ENCODE measurements around the gene MYH15.

MYH15 gene

DNA sequence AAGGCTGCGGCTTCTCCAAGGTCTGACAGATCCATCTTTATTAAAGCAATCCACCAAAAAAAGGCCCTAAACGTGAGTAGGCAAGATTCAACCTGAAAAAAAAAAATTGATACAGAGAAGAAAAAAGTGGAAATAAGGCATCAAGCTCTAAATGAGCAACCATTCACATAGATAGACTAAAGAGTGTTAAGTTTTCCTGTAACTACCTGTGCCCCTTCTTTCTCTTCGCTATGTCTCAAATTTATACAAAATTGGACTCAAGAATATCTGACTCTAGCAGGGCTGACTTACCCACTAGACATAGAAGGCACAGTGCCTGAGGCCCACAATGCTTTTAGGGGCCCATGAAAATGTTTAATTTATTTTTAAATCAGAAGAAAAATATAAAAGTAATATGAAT lies at the start of gene MYH15:
Gene MYH15 (minus strand): TSS at position 101 of the 400 bp plus-strand sequence. CDS start 66 bp downstream, at position 35.
- H3K4me1 ChIP-seq (ENCODE audit: control insufficient read depth, insufficient read depth, low read length) = no peaks in the 10 kb centered on the region
- no peak within 1 kb of the TSS for H3K27ac ChIP-seq (ENCODE audit: low read length)
- H3K27me3 ChIP-seq (ENCODE audit: control insufficient read depth, insufficient read depth, low read length) = no peaks in the 10 kb centered on the region
- no peaks in the 10 kb centered on the region for H3K36me3 ChIP-seq (ENCODE audit: control insufficient read depth, insufficient read depth, low read length)
- no CpG with 5 or more reads among the region's 3 CpGs for WGBS (ENCODE audit: insufficient coverage, insufficient read length)
- no peaks in the 10 kb centered on the region for H3K9me3 ChIP-seq (ENCODE audit: control insufficient read depth, insufficient read depth, low read length)
- H3K4me3 ChIP-seq (ENCODE audit: low read length) = no peak within 1 kb of the TSS
- no peak for DNase-seq (ENCODE audit: low read depth, low spot score)

DNA sequence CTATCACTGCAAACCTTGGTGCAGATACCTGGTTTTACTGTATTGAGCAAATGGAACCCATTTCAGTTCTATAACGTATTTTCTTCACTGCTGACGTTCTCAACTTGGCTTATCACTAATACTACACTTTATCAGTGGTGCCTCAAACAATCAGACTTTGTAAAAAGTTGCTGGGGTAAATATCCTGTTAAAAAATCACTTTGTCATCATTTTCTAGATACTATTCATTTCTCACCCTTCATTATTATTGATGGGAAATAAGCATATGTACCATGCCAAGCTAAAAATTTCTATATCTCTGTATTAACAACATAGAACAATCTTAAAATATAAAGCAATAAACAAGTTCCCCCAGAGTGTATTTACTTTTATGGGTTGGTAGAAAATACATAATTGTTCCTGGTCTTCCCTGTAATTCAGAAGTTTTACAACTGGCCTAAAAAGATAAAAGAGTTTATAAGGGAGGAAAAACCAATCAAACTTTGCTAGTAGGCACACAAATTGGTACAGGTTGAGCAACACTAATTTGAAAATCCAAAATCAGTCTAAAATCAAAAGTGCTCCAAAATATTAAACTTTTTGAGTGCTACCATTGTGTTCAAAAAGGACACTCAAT lies 45.7 kb upstream of the MYH15 start:
- H3K27me3 ChIP-seq (ENCODE audit: control insufficient read depth, insufficient read depth, low read length) = no peaks in the 10 kb centered on the region
- WGBS (ENCODE audit: insufficient coverage, insufficient read length) = no CpG with 5 or more reads among the region's 2 CpGs
- H3K4me3 ChIP-seq (ENCODE audit: low read length) = no peak overlapping the region
- no peaks in the 10 kb centered on the region for H3K4me1 ChIP-seq (ENCODE audit: control insufficient read depth, insufficient read depth, low read length)
- no peak overlapping the region for H3K27ac ChIP-seq (ENCODE audit: low read length)
- no peaks in the 10 kb centered on the region for H3K9me3 ChIP-seq (ENCODE audit: control insufficient read depth, insufficient read depth, low read length)
- H3K36me3 ChIP-seq (ENCODE audit: control insufficient read depth, insufficient read depth, low read length) = no peaks in the 10 kb centered on the region; the same call in 1 of the 2 replicates
- DNase-seq (ENCODE audit: low read depth, low spot score) = no peak

DNA sequence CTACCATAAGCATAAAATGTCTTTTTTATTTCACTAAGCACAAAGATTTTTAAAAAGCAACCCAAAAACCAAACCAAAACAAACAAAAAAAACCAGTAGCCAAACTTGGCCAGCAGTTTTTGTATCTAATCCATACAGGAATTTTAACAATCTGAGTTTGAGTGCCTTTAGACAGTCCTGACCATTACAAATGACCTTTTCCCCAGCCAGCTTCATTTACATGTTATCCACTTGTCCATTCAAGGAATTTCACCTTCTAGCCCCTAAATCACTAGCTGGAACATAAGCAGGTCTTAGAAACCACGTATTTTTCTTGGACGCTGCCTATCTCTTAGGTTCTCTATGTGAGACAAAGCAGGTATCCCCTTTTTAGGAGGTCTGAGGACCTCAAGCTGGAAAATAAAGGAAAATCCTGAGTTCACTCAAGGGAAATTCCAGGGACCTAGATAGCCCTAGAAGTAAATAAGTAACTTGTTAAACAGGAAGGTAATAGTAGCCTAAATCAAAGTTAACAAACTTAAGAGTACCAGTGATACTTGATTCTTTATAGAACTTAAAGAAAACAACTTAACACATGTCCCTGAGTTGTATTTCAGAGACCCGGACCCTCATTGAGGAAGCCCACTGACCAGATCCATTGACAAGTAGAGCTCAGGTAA lies 44.6 kb upstream of the MYH15 start:
- no CpG with 5 or more reads among the region's 3 CpGs for WGBS (ENCODE audit: insufficient coverage, insufficient read length)
- Histone ChIP-seq H3K9me3 (ENCODE audit: control insufficient read depth, insufficient read depth, low read length) (no peaks in the 10 kb centered on the region), H3K4me3 (ENCODE audit: low read length) (no peak overlapping the region), H3K27ac (ENCODE audit: low read length) (no peak overlapping the region), H3K4me1 (ENCODE audit: control insufficient read depth, insufficient read depth, low read length) (no peaks in the 10 kb centered on the region), H3K36me3 (ENCODE audit: control insufficient read depth, insufficient read depth, low read length) (no peaks in the 10 kb centered on the region; the same call in 1 of the 2 replicates), H3K27me3 (ENCODE audit: control insufficient read depth, insufficient read depth, low read length) (no peaks in the 10 kb centered on the region)
- DNase-seq (ENCODE audit: low read depth, low spot score) = no peak

- H3K4me1 ChIP-seq (ENCODE audit: control insufficient read depth, insufficient read depth, low read length) = no peaks in the 10 kb centered on the region
- no peaks in the 10 kb centered on the region for H3K27me3 ChIP-seq (ENCODE audit: control insufficient read depth, insufficient read depth, low read length)
- H3K27ac ChIP-seq (ENCODE audit: low read length) = no peak overlapping the region
- no peaks in the 10 kb centered on the region; the same call in 1 of the 2 replicates for H3K36me3 ChIP-seq (ENCODE audit: control insufficient read depth, insufficient read depth, low read length)
- H3K4me3 ChIP-seq (ENCODE audit: low read length) = no peak overlapping the region
- DNase-seq (ENCODE audit: low read depth, low spot score) = no peak
- H3K9me3 ChIP-seq (ENCODE audit: control insufficient read depth, insufficient read depth, low read length) = no peaks in the 10 kb centered on the region
These were observed 43.8 kb upstream of the MYH15 start for GRCh38 chr3:108554229-108554628.

- Histone ChIP-seq H3K4me3 (ENCODE audit: low read length) (no peak overlapping the region), H3K36me3 (ENCODE audit: control insufficient read depth, insufficient read depth, low read length) (no peaks in the 10 kb centered on the region; the same call in 1 of the 2 replicates), H3K4me1 (ENCODE audit: control insufficient read depth, insufficient read depth, low read length) (no peaks in the 10 kb centered on the region), H3K27me3 (ENCODE audit: control insufficient read depth, insufficient read depth, low read length) (no peaks in the 10 kb centered on the region), H3K27ac (ENCODE audit: low read length) (no peak overlapping the region), H3K9me3 (ENCODE audit: control insufficient read depth, insufficient read depth, low read length) (no peaks in the 10 kb centered on the region)
- no peak for DNase-seq (ENCODE audit: low read depth, low spot score)
- WGBS (ENCODE audit: insufficient coverage, insufficient read length) = no CpG with 5 or more reads among the region's 4 CpGs
These were observed 42.1 kb upstream of the MYH15 start for GRCh38 chr3:108552267-108553159.

DNA sequence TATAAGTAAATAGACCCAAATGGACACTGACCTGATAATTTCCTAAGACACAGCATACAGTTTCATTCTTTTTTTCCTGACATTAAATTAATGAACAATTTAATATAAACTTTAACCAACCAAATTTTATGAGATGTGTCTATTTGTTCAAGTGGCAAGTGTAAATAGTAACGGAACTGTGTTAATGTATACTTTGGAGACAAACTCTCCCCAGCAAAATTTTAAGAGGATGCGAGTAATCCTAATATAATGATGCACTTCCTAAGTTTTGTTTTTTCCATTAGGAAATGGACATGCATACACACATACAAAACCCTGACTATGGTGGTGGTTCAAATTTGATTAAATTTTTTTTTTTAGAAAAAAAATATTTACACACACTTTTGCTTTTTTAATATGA lies 38.5 kb upstream of the MYH15 start:
- DNase-seq (ENCODE audit: low read depth, low spot score) = no peak
- no peaks in the 10 kb centered on the region for H3K9me3 ChIP-seq (ENCODE audit: control insufficient read depth, insufficient read depth, low read length)
- no peaks in the 10 kb centered on the region for H3K27me3 ChIP-seq (ENCODE audit: control insufficient read depth, insufficient read depth, low read length)
- H3K36me3 ChIP-seq (ENCODE audit: control insufficient read depth, insufficient read depth, low read length) = peaks cover under 1% of the 10 kb centered on the region; the same call in 1 of the 2 replicates
- no peaks in the 10 kb centered on the region for H3K4me1 ChIP-seq (ENCODE audit: control insufficient read depth, insufficient read depth, low read length)
- H3K27ac ChIP-seq (ENCODE audit: low read length) = no peak overlapping the region
- no peak overlapping the region for H3K4me3 ChIP-seq (ENCODE audit: low read length)
- no CpG with 5 or more reads among the region's 2 CpGs for WGBS (ENCODE audit: insufficient coverage, insufficient read length)

DNA sequence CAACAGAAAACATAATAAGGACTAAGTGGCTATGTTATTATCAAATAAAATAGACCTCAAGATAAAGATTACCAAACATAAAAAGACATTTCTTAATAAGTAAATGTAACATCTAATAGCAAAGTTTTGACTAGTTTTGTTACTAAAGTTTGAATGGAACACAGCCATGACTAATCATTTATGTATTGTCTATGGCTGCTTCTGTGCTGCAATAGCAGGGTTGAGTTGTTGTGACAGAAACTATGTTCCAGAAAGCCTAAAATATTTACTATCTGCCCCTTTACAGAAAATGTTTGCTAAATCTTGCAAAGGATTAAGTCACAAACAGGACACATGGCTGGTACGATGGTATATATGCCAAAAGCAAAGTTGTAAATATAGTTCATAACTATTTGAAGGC lies 37.9 kb upstream of the MYH15 start:
- no peak for DNase-seq (ENCODE audit: low read depth, low spot score)
- H3K4me3 ChIP-seq (ENCODE audit: low read length) = no peak overlapping the region
- peaks cover 6% of the 10 kb centered on the region; the same call in 1 of the 2 replicates for H3K36me3 ChIP-seq (ENCODE audit: control insufficient read depth, insufficient read depth, low read length)
- H3K27me3 ChIP-seq (ENCODE audit: control insufficient read depth, insufficient read depth, low read length) = no peaks in the 10 kb centered on the region
- no peaks in the 10 kb centered on the region for H3K9me3 ChIP-seq (ENCODE audit: control insufficient read depth, insufficient read depth, low read length)
- no CpG with 5 or more reads among the region's 1 CpG for WGBS (ENCODE audit: insufficient coverage, insufficient read length)
- no peak overlapping the region for H3K27ac ChIP-seq (ENCODE audit: low read length)
- no peaks in the 10 kb centered on the region for H3K4me1 ChIP-seq (ENCODE audit: control insufficient read depth, insufficient read depth, low read length)

DNA sequence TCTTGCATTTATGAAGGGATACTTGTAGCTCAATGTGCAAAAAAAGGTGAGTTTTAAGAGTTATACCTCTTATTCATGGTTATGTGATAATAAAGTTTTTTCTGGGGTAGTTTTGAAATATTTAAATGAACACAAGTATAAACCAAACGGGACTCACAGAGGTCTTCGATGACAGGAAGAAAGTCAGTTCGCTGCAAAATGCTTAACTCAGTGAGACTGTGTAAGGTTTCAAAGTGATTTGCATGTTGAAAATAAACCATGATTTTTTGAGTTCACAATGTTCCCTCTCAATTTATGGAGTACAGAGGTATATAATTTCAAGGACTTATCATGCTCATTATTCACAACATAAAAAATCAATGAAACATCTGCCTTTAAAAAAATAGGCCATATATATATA lies 36.3 kb upstream of the MYH15 start:
- DNase-seq (ENCODE audit: low read depth, low spot score) = no peak
- Histone ChIP-seq H3K4me3 (ENCODE audit: low read length) (no peak overlapping the region), H3K4me1 (ENCODE audit: control insufficient read depth, insufficient read depth, low read length) (no peaks in the 10 kb centered on the region), H3K36me3 (ENCODE audit: control insufficient read depth, insufficient read depth, low read length) (peaks cover 7% of the 10 kb centered on the region; the same call in 1 of the 2 replicates), H3K9me3 (ENCODE audit: control insufficient read depth, insufficient read depth, low read length) (no peaks in the 10 kb centered on the region), H3K27me3 (ENCODE audit: control insufficient read depth, insufficient read depth, low read length) (no peaks in the 10 kb centered on the region), H3K27ac (ENCODE audit: low read length) (no peak overlapping the region)
- no CpG with 5 or more reads among the region's 3 CpGs for WGBS (ENCODE audit: insufficient coverage, insufficient read length)

DNA sequence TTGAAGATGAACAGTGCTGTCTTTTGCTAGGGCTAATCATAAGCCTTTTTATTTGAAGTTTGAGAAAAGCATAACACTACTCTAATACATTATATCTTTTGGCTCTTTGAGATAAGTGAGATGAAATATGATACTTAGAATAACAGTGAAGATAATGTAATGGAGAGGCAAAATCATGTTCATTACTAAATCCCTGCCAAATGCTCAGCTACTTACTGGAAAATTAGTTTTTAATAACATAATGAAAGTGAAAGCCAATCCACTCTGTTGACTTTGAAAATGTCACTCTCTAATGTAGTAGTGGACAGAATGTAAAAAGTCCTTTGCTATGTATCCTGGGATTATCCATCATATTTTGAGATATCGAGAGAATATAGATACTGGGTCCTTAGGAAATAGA lies 35.9 kb upstream of the MYH15 start:
- H3K4me1 ChIP-seq (ENCODE audit: control insufficient read depth, insufficient read depth, low read length) = no peaks in the 10 kb centered on the region
- WGBS (ENCODE audit: insufficient coverage, insufficient read length) = no CpG with 5 or more reads among the region's 1 CpG
- H3K27me3 ChIP-seq (ENCODE audit: control insufficient read depth, insufficient read depth, low read length) = no peaks in the 10 kb centered on the region
- H3K27ac ChIP-seq (ENCODE audit: low read length) = no peak overlapping the region
- peaks cover 7% of the 10 kb centered on the region; the same call in 1 of the 2 replicates for H3K36me3 ChIP-seq (ENCODE audit: control insufficient read depth, insufficient read depth, low read length)
- no peaks in the 10 kb centered on the region for H3K9me3 ChIP-seq (ENCODE audit: control insufficient read depth, insufficient read depth, low read length)
- DNase-seq (ENCODE audit: low read depth, low spot score) = no peak
- H3K4me3 ChIP-seq (ENCODE audit: low read length) = no peak overlapping the region

GRCh38 chr3:108538083-108538482 lies 27.7 kb upstream of the MYH15 start:
- H3K27me3 ChIP-seq (ENCODE audit: control insufficient read depth, insufficient read depth, low read length) = no peaks in the 10 kb centered on the region
- DNase-seq (ENCODE audit: low read depth, low spot score) = no peak
- no peaks in the 10 kb centered on the region for H3K9me3 ChIP-seq (ENCODE audit: control insufficient read depth, insufficient read depth, low read length)
- H3K27ac ChIP-seq (ENCODE audit: low read length) = no peak overlapping the region
- H3K36me3 ChIP-seq (ENCODE audit: control insufficient read depth, insufficient read depth, low read length) = no peaks in the 10 kb centered on the region
- no peaks in the 10 kb centered on the region for H3K4me1 ChIP-seq (ENCODE audit: control insufficient read depth, insufficient read depth, low read length)
- WGBS (ENCODE audit: insufficient coverage, insufficient read length) = no CpG with 5 or more reads among the region's 4 CpGs
- no peak overlapping the region for H3K4me3 ChIP-seq (ENCODE audit: low read length)

Measured in iPS DF 6.9 (cell line).